IPS-15b (cell line): ENCODE measurements around the gene TRPM4.
"Not testable (repeated sequence)": the region's sequence is repeated elsewhere in the genome, so short reads cannot be mapped to it uniquely, and the experiment has no call there.

Experiments used
- H3K27me3 ChIP-seq: one replicate; pipeline ENCODE4 v1.6.1; 2013; ENCODE audit warnings: low read length; ENCODE audit not compliant: control insufficient read depth, insufficient read depth
- H3K36me3 ChIP-seq: one replicate; pipeline ENCODE4 v1.6.1; 2013; ENCODE audit warnings: low read length; ENCODE audit not compliant: control insufficient read depth, insufficient read depth
- H3K4me1 ChIP-seq: one replicate; pipeline ENCODE4 v1.6.1; 2013; ENCODE audit warnings: mild to moderate bottlenecking, low read length; ENCODE audit not compliant: control insufficient read depth, insufficient read depth
- H3K4me3 ChIP-seq: one replicate; pipeline ENCODE4 v1.5.1; 2013; ENCODE audit warnings: low read depth, low read length
- H3K9ac ChIP-seq: one replicate; pipeline ENCODE4 v1.6.1; 2013; ENCODE audit warnings: low read depth, mild to moderate bottlenecking, low read length
- H3K9me3 ChIP-seq: one replicate; pipeline ENCODE4 v1.6.1; 2013; ENCODE audit warnings: mild to moderate bottlenecking, low read length; ENCODE audit not compliant: control insufficient read depth, insufficient read depth

TRPM4 gene

DNA sequence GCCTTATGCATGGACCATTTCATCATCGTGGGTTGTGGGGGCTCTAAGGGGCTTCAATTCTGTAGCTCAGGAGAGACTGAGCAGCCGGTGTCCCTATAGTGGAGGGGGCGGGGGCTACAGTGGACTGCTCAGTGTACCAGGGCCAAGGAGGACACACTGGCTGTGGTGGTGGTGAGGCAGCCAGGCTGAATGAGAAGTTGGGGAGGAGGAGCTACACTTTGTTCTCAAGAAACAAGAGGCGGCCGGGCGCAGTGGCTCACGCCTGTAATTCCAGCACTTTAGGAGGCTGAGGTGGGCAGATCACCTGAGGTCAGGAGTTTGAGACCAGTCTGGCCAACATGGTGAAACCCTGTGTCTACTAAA lies 11.2 kb upstream of the TRPM4 start:
- H3K9me3 ChIP-seq, H3K27me3 ChIP-seq, H3K9ac ChIP-seq, H3K4me1 ChIP-seq, H3K36me3 ChIP-seq: not testable (repeated sequence)
- peak overlapping the region; percentile 51 for H3K4me3 ChIP-seq

- H3K9ac ChIP-seq: no peak overlapping the region
- H3K27me3 ChIP-seq: peaks cover 5% of the 10 kb centered on the region
- H3K4me3 ChIP-seq: peak overlapping the region; percentile 99
- peaks cover 9% of the 10 kb centered on the region for H3K4me1 ChIP-seq
- H3K36me3 ChIP-seq: no peaks in the 10 kb centered on the region
- no peaks in the 10 kb centered on the region for H3K9me3 ChIP-seq
Measured at GRCh38 chr19:49148044-49148682, 9.4 kb upstream of the TRPM4 start.

- peak overlapping the region; percentile 99 for H3K4me3 ChIP-seq
- no peaks in the 10 kb centered on the region for H3K36me3 ChIP-seq
- H3K9ac ChIP-seq: peak overlapping the region; percentile 71
- peaks cover 9% of the 10 kb centered on the region for H3K4me1 ChIP-seq
- no peaks in the 10 kb centered on the region for H3K9me3 ChIP-seq
- peaks cover 13% of the 10 kb centered on the region for H3K27me3 ChIP-seq
Measured at GRCh38 chr19:49148784-49149651, 8.6 kb upstream of the TRPM4 start.

- H3K36me3 ChIP-seq: no peaks in the 10 kb centered on the region
- peak overlapping the region; percentile 71 for H3K9ac ChIP-seq
- H3K27me3 ChIP-seq: peaks cover 20% of the 10 kb centered on the region
- peak overlapping the region; percentile 99 for H3K4me3 ChIP-seq
- no peaks in the 10 kb centered on the region for H3K9me3 ChIP-seq
- H3K4me1 ChIP-seq: peaks cover 9% of the 10 kb centered on the region
Measured at GRCh38 chr19:49149652-49150105, 7.9 kb upstream of the TRPM4 start.

DNA sequence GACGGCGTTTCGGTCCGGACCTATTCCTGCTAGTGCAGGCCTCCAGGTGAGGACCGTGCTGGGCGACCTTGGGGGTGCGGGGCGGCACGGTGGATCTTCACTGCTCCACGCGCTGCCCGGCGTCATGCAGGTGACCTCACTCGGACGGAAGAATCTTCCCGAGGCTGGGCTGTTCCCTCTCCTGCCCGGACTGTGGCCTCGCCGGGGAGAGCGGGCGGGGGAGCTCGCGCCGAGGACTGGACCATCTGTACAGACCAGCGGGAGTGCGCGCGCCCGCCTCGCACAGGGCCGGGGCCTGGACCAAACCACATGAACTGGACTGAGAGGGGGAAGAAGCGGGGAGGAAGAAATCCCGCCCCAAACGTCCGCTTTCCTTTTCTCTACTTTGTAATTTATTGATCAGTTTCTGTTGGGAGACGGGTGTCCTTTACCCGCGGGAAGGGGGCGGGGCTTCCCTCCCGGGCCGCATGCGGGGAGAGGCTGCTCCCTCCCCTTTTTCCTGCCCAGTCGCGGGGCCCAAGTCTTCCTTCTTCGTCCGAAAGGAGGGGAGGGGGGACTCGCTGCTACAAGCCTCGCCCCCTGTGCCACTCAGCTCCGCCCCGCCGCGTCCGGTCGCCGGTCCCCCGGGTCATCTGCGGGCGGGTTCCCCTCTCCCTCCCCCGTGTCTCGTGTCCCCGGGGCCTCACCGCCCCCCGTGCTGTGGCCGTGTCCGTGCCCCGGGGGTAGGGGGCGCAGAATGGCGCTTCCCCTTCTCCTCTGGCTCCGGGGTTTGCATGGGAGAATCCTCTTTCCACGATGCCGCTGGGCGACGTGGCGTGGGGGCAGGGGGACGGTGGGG lies 7.3 kb upstream of the TRPM4 start:
- Histone ChIP-seq H3K9ac (peak overlapping the region; percentile 71), H3K9me3 (no peaks in the 10 kb centered on the region), H3K27me3 (peaks cover 21% of the 10 kb centered on the region), H3K36me3 (no peaks in the 10 kb centered on the region), H3K4me1 (peaks cover 12% of the 10 kb centered on the region), H3K4me3 (peak overlapping the region; percentile 99)

DNA sequence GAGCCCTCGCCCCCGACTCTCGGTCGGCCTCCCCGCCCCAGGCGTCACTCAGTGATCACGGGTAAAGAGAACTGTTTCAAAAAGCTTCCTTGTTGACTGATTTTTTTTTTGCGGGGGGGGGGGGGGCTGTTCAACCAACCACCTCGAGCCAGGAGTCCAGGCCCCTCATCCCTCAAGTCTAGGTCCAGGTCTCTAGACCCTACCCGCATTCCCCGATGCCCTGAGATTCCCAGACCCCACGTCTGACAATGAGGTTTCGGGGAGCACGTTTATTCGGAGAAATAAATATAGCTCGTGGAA lies 6.7 kb upstream of the TRPM4 start:
- Histone ChIP-seq H3K27me3 (peaks cover 21% of the 10 kb centered on the region), H3K9me3 (no peaks in the 10 kb centered on the region), H3K9ac (no peak overlapping the region), H3K36me3 (no peaks in the 10 kb centered on the region), H3K4me3 (peak overlapping the region; percentile 99), H3K4me1 (peaks cover 15% of the 10 kb centered on the region)

GRCh38 chr19:49151267-49152118 lies 6.1 kb upstream of the TRPM4 start:
- H3K9ac ChIP-seq: no peak overlapping the region
- H3K4me1 ChIP-seq: peaks cover 17% of the 10 kb centered on the region
- H3K9me3 ChIP-seq: no peaks in the 10 kb centered on the region
- no peaks in the 10 kb centered on the region for H3K36me3 ChIP-seq
- peak overlapping the region; percentile 99 for H3K4me3 ChIP-seq
- peaks cover 25% of the 10 kb centered on the region for H3K27me3 ChIP-seq

DNA sequence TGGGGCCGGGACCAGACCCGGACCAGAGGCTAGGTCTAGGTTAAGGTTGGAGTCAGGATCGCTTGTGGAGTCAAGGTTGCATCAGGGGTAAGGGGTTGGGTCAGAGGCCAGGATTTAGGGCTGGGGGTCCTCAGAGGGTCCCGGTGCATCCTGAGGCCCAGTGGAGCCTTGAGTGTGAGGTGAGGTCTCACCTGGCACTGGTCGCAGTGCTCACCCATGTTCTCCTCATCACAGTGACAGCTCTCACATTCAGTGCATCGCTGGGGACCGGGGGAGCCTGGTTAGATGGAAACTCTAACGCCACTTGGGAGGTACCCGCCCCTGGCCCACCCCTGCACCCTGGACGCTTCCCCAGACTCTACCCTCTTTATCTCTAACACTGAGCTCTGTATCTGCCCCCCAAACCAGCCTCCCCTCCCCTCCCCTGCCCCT lies 5.5 kb upstream of the TRPM4 start:
- Histone ChIP-seq H3K4me1 (peaks cover 17% of the 10 kb centered on the region), H3K27me3 (peaks cover 25% of the 10 kb centered on the region), H3K36me3 (no peaks in the 10 kb centered on the region), H3K9me3 (no peaks in the 10 kb centered on the region), H3K4me3 (peak overlapping the region; percentile 43), H3K9ac (no peak overlapping the region)

GRCh38 chr19:49153167-49153809 lies 4.3 kb upstream of the TRPM4 start:
- Histone ChIP-seq H3K4me1 (peaks cover 17% of the 10 kb centered on the region), H3K36me3 (no peaks in the 10 kb centered on the region), H3K4me3 (no peak overlapping the region), H3K9me3 (no peaks in the 10 kb centered on the region), H3K27me3 (peaks cover 27% of the 10 kb centered on the region), H3K9ac (no peak overlapping the region)

GRCh38 chr19:49154279-49154678 lies 3.3 kb upstream of the TRPM4 start:
- Histone ChIP-seq H3K4me3 (no peak overlapping the region), H3K4me1 (peaks cover 15% of the 10 kb centered on the region), H3K27me3 (peaks cover 27% of the 10 kb centered on the region), H3K36me3 (no peaks in the 10 kb centered on the region), H3K9ac (no peak overlapping the region), H3K9me3 (no peaks in the 10 kb centered on the region)
